ENCODE data around the gene DKK1. TPM values are rescaled to one million over a fixed set of nuclear protein-coding genes. Genes with fewer than 3 reads are reported as not detected.

The DKK1 gene
- total RNA-seq, 1 experiment from 2014 or later, result 122 TPM

DNA sequence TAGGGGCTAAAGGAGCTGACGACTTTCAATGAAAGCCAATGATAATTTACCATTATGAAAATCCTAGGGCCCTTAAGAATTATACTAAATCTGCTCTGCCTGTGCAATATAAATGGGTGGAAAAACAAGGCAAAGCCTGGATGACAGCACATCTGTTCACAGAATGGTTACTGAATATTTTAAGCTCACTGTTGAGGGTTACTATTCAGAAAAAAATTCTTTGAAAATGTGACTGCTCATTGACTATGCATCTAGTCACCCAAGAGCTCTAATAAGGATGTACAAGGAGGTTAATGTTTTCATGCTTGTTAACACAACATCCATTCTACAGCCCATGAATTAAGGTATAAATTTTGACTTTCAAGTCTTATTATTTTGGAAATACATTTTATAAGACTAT is 8.9 kb downstream of the DKK1 start:
- peaks cover 40% of the 10 kb centered on the region for H3K4me1 Mint-ChIP-seq (ENCODE audit: low read depth, unreplicated experiment)
- no TSS peak for BruUV-seq (replicated peaks)
- H3K36me3 Mint-ChIP-seq (ENCODE audit: insufficient read depth, unreplicated experiment), result peaks cover 12% of the 10 kb centered on the region

DNA sequence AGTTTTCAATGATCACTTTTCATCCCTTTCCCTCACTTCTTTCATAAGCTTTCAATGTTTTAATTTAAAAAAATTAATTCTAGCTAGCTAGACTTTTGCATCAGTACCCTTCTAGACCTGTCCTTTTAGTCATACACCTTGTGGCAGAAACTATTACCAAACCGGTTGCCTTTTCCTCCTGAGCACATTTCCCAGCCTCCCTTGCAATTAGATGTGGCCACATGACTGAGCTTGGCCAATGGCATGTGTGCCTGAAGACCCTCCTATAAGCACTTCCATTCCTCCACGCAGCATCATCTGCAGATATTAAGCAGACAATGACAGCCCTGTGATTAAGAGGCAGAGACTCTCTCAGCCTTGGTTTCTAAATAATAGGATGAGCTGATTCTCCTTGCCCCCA is 12.3 kb downstream of the DKK1 start:
- CTCF ChIA-PET, result no interaction called here
- intact Hi-C loops (cut with micrococcal nuclease; ENCODE audit: unreplicated experiment), result no loop called here
- peaks cover 34% of the 10 kb centered on the region for H3K4me1 Mint-ChIP-seq (ENCODE audit: low read depth, unreplicated experiment)
- H3K9me3 Mint-ChIP-seq (ENCODE audit: low read depth, unreplicated experiment), result peaks cover 7% of the 10 kb centered on the region
- no peak for DNase-seq
- H3K27me3 Mint-ChIP-seq (ENCODE audit: unreplicated experiment), result no peaks in the 10 kb centered on the region
- TF ChIP-seq, protein P1, sequence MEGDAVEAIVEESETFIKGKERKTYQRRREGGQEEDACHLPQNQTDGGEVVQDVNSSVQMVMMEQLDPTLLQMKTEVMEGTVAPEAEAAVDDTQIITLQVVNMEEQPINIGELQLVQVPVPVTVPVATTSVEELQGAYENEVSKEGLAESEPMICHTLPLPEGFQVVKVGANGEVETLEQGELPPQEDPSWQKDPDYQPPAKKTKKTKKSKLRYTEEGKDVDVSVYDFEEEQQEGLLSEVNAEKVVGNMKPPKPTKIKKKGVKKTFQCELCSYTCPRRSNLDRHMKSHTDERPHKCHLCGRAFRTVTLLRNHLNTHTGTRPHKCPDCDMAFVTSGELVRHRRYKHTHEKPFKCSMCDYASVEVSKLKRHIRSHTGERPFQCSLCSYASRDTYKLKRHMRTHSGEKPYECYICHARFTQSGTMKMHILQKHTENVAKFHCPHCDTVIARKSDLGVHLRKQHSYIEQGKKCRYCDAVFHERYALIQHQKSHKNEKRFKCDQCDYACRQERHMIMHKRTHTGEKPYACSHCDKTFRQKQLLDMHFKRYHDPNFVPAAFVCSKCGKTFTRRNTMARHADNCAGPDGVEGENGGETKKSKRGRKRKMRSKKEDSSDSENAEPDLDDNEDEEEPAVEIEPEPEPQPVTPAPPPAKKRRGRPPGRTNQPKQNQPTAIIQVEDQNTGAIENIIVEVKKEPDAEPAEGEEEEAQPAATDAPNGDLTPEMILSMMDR (IDR thresholded peaks at IDR 0.05; ENCODE audit: unreplicated experiment), result no peak
- BruUV-seq (replicated peaks), result no TSS peak
- H3K4me3 Mint-ChIP-seq (ENCODE audit: low read depth, unreplicated experiment), result no peak overlapping the region
- no peak overlapping the region for H3K27ac Mint-ChIP-seq (ENCODE audit: unreplicated experiment)
- no peaks in the 10 kb centered on the region for H3K36me3 Mint-ChIP-seq (ENCODE audit: insufficient read depth, unreplicated experiment)

More for the DNA sequence above, 8.9 kb downstream of the DKK1 start:
- TF ChIP-seq, protein P1 (IDR thresholded peaks at IDR 0.05; ENCODE audit: unreplicated experiment), result no peak
- intact Hi-C loops (cut with micrococcal nuclease; ENCODE audit: unreplicated experiment), result no loop called here
- Mint-ChIP-seq H3K4me3 (ENCODE audit: low read depth, unreplicated experiment) (no peak overlapping the region), H3K9me3 (ENCODE audit: low read depth, unreplicated experiment) (peaks cover 7% of the 10 kb centered on the region), H3K27ac (ENCODE audit: unreplicated experiment) (no peak overlapping the region), H3K27me3 (ENCODE audit: unreplicated experiment) (no peaks in the 10 kb centered on the region)
- CTCF ChIA-PET, result no interaction called here
- DNase-seq, result no peak

DNA sequence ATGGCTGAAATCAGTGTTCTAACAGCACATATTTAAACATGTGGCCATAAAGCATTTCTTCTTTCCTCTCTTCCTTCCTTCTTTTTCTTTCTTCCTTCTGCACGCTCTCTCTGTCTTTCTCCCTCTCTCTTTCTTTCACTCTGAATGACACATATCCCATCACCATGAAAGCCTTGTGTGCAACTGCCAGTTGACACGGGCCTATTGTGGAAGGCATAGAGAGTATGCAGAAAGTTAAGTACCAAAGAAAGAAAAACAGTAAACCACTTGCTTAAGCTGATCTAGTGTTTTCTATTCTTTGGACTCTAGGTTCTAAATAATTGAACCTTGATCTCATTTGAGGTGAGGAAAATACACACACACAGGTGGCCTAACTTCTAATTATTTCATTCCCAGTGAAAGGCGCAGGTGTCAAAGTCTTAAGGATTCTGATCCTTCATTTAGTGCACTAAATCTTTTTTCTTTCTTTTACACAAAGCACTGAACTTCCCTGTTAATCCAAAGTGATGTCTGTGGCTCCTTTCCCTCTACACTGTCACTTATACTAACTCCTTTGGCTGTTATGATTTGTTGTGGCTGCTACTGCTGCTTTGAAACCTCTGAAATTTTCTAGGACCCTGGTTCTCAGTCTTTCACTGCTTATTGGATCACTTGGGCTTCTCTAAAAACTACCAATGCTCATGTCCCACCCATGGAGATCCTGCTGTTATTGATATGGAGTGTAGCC is 17.7 kb downstream of the DKK1 start:
- Mint-ChIP-seq H3K36me3 (ENCODE audit: insufficient read depth, unreplicated experiment) (peaks cover 7% of the 10 kb centered on the region), H3K27ac (ENCODE audit: unreplicated experiment) (peak overlapping the region; percentile 16), H3K27me3 (ENCODE audit: unreplicated experiment) (no peaks in the 10 kb centered on the region), H3K4me1 (ENCODE audit: low read depth, unreplicated experiment) (peaks cover 35% of the 10 kb centered on the region), H3K9me3 (ENCODE audit: low read depth, unreplicated experiment) (no peaks in the 10 kb centered on the region), H3K4me3 (ENCODE audit: low read depth, unreplicated experiment) (no peak overlapping the region)
- TF ChIP-seq, protein P1 (IDR thresholded peaks at IDR 0.05; ENCODE audit: unreplicated experiment), result no peak
- no peak for DNase-seq
- intact Hi-C loops (cut with micrococcal nuclease; ENCODE audit: unreplicated experiment), result no loop called here
- no TSS peak for BruUV-seq (replicated peaks)
- CTCF ChIA-PET, result interaction anchor here (0.7 kb wide), 1 partner anchor 18 kb away, joined by 5 read pairs; the partner anchor contains the start of gene DKK1

DNA sequence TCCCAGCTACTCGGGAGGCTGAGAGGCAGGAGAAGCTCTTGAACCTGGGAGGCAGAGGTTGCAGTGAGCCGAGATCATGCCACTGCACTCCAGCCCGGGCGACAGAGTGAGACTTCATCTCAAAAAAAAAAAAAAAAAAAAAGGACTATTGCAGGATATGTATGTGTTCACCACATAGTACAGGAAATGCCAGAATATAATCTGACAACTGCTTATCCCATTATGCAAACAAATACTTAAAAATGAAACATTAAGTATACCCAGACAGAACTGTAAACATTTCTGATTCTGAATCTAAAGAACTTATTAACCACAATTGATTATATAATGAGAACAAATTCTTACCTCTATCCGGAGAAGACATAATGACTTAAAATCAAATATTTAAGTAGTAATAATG is 18.7 kb downstream of the DKK1 start:
- H3K27ac Mint-ChIP-seq (ENCODE audit: unreplicated experiment), result peak overlapping the region; percentile 16
- intact Hi-C loops (cut with micrococcal nuclease; ENCODE audit: unreplicated experiment), result loop anchor here (1.0 kb wide), 1 partner anchor 155 kb away; no protein-coding TSS in a partner anchor
- no TSS peak for BruUV-seq (replicated peaks)

More for the DNA sequence above, 18.7 kb downstream of the DKK1 start:
- Mint-ChIP-seq H3K9me3 (ENCODE audit: low read depth, unreplicated experiment) (no peaks in the 10 kb centered on the region), H3K36me3 (ENCODE audit: insufficient read depth, unreplicated experiment) (peaks cover 7% of the 10 kb centered on the region), H3K4me1 (ENCODE audit: low read depth, unreplicated experiment) (peaks cover 38% of the 10 kb centered on the region), H3K27me3 (ENCODE audit: unreplicated experiment) (no peaks in the 10 kb centered on the region), H3K4me3 (ENCODE audit: low read depth, unreplicated experiment) (no peak overlapping the region)
- TF ChIP-seq, protein P1 (IDR thresholded peaks at IDR 0.05; ENCODE audit: unreplicated experiment), result no peak
- no peak for DNase-seq
- CTCF ChIA-PET, result interaction anchor here (0.7 to 1.0 kb wide), 2 partner anchors 19 to 156 kb away, joined by 3 to 5 read pairs; partner anchors contain the start of gene DKK1
